CD1c-positive myeloid dendritic cell (primary cell): Measurements from ENCODE around the gene HHIP.
A peak's percentile ranks its signal among the peaks of the same experiment; 100 is the strongest.
"Not testable (repeated sequence)": the region's sequence is repeated elsewhere in the genome, so short reads cannot be mapped to it uniquely, and the experiment has no call there.

Experiments
- DNase-seq: peaks from one replicate; pipeline ENCODE4 v3.0.0-alpha.2; 2016; ENCODE audit errors: extremely low spot score

The HHIP gene

GRCh38 chr4:144754562-144755410 lies 108.8 kb downstream of the HHIP start:
- no peak for DNase-seq

GRCh38 chr4:144757969-144758368 lies 112.0 kb downstream of the HHIP start:
- no peak for DNase-seq

- DNase-seq = not testable (repeated sequence)
Measured at GRCh38 chr4:144768809-144769208, 122.9 kb downstream of the HHIP start.

- no peak for DNase-seq
Measured at GRCh38 chr4:144778364-144778763, 132.4 kb downstream of the HHIP start.

- no peak for DNase-seq
Measured at GRCh38 chr4:144782345-144782744, 136.4 kb downstream of the HHIP start.

GRCh38 chr4:144785961-144786360 lies 140.0 kb downstream of the HHIP start:
- no peak for DNase-seq

GRCh38 chr4:144787365-144788258 lies 141.7 kb downstream of the HHIP start:
- DNase-seq = peak; percentile 11

- DNase-seq = no peak
Measured at GRCh38 chr4:144788469-144788868, 142.5 kb downstream of the HHIP start.

GRCh38 chr4:144791933-144792332 lies 146.0 kb downstream of the HHIP start:
- DNase-seq = not testable (repeated sequence)
